ENCODE data around the gene ZNF84.

The ZNF84 gene

GRCh38 chr12:133081159-133081780 lies 44.0 kb downstream of the ZNF84 start:
- peaks cover 2% of the 10 kb centered on the region for H3K4me1 ChIP-seq (ENCODE audit: insufficient read depth, insufficient read length)
- H3K36me3 ChIP-seq (ENCODE audit: insufficient read depth, insufficient read length, low read length): peaks cover 48% of the 10 kb centered on the region
- no peak for TF ChIP-seq SUZ12 (IDR thresholded peaks at IDR 0.05; ENCODE audit: extremely low read depth, insufficient read depth, insufficient read length)
- TF ChIP-seq ZNF274 (IDR thresholded peaks at IDR 0.05; ENCODE audit: low read depth, low read length): no peak
- TF ChIP-seq YY1 (IDR thresholded peaks at IDR 0.05; ENCODE audit: insufficient read depth, insufficient read length): no peak
- H3K9ac ChIP-seq (ENCODE audit: insufficient read length, low read depth): peak overlapping the region; percentile 82
- H3K9me3 ChIP-seq (ENCODE audit: insufficient read depth, low read length): peaks cover 66% of the 10 kb centered on the region
- H3K27me3 ChIP-seq (ENCODE audit: insufficient read depth, insufficient read length): no peaks in the 10 kb centered on the region
- no peak for DNase-seq (ENCODE audit: low read depth, low spot score)
- peak overlapping the region; percentile 82 for H3K4me3 ChIP-seq (ENCODE audit: insufficient read length, low read depth)

- TF ChIP-seq SUZ12 (IDR thresholded peaks at IDR 0.05; ENCODE audit: extremely low read depth, insufficient read depth, insufficient read length): no peak
- no peak for TF ChIP-seq YY1 (IDR thresholded peaks at IDR 0.05; ENCODE audit: insufficient read depth, insufficient read length)
- TF ChIP-seq ZNF274 (IDR thresholded peaks at IDR 0.05; ENCODE audit: low read depth, low read length): no peak
- Histone ChIP-seq H3K4me1 (ENCODE audit: insufficient read depth, insufficient read length) (peaks cover 2% of the 10 kb centered on the region), H3K9ac (ENCODE audit: insufficient read length, low read depth) (no peak overlapping the region), H3K27me3 (ENCODE audit: insufficient read depth, insufficient read length) (no peaks in the 10 kb centered on the region), H3K9me3 (ENCODE audit: insufficient read depth, low read length) (peaks cover 64% of the 10 kb centered on the region), H3K36me3 (ENCODE audit: insufficient read depth, insufficient read length, low read length) (peaks cover 66% of the 10 kb centered on the region), H3K4me3 (ENCODE audit: insufficient read length, low read depth) (no peak overlapping the region)
- no peak for DNase-seq (ENCODE audit: low read depth, low spot score)
Measured at GRCh38 chr12:133083345-133083744, 46.0 kb downstream of the ZNF84 start.

GRCh38 chr12:133105620-133106019 lies 68.3 kb downstream of the ZNF84 start:
- Histone ChIP-seq H3K9me3 (ENCODE audit: insufficient read depth, low read length) (peaks cover 100% of the 10 kb centered on the region), H3K9ac (ENCODE audit: insufficient read length, low read depth) (no peak overlapping the region), H3K4me1 (ENCODE audit: insufficient read depth, insufficient read length) (no peaks in the 10 kb centered on the region), H3K27me3 (ENCODE audit: insufficient read depth, insufficient read length) (no peaks in the 10 kb centered on the region), H3K36me3 (ENCODE audit: insufficient read depth, insufficient read length, low read length) (peaks cover 64% of the 10 kb centered on the region), H3K4me3 (ENCODE audit: insufficient read length, low read depth) (no peak overlapping the region)
- no peak for DNase-seq (ENCODE audit: low read depth, low spot score)
- TF ChIP-seq SUZ12 (IDR thresholded peaks at IDR 0.05; ENCODE audit: extremely low read depth, insufficient read depth, insufficient read length) (no peak), ZNF274 (IDR thresholded peaks at IDR 0.05; ENCODE audit: low read depth, low read length) (no peak), YY1 (IDR thresholded peaks at IDR 0.05; ENCODE audit: insufficient read depth, insufficient read length) (no peak)

- H3K4me1 ChIP-seq (ENCODE audit: insufficient read depth, insufficient read length): no peaks in the 10 kb centered on the region
- H3K27me3 ChIP-seq (ENCODE audit: insufficient read depth, insufficient read length): no peaks in the 10 kb centered on the region
- H3K9me3 ChIP-seq (ENCODE audit: insufficient read depth, low read length): peaks cover 100% of the 10 kb centered on the region
- TF ChIP-seq ZNF274 (IDR thresholded peaks at IDR 0.05; ENCODE audit: low read depth, low read length) (peak; percentile 98), YY1 (IDR thresholded peaks at IDR 0.05; ENCODE audit: insufficient read depth, insufficient read length) (no peak), SUZ12 (IDR thresholded peaks at IDR 0.05; ENCODE audit: extremely low read depth, insufficient read depth, insufficient read length) (no peak)
- no peak overlapping the region for H3K4me3 ChIP-seq (ENCODE audit: insufficient read length, low read depth)
- no peak overlapping the region for H3K9ac ChIP-seq (ENCODE audit: insufficient read length, low read depth)
- peaks cover 58% of the 10 kb centered on the region for H3K36me3 ChIP-seq (ENCODE audit: insufficient read depth, insufficient read length, low read length)
- DNase-seq (ENCODE audit: low read depth, low spot score): no peak
Measured at GRCh38 chr12:133106253-133106652, 68.9 kb downstream of the ZNF84 start.

- DNase-seq (ENCODE audit: low read depth, low spot score): no peak
- H3K4me1 ChIP-seq (ENCODE audit: insufficient read depth, insufficient read length): no peaks in the 10 kb centered on the region
- peaks cover 50% of the 10 kb centered on the region for H3K36me3 ChIP-seq (ENCODE audit: insufficient read depth, insufficient read length, low read length)
- no peaks in the 10 kb centered on the region for H3K27me3 ChIP-seq (ENCODE audit: insufficient read depth, insufficient read length)
- peaks cover 100% of the 10 kb centered on the region for H3K9me3 ChIP-seq (ENCODE audit: insufficient read depth, low read length)
- H3K4me3 ChIP-seq (ENCODE audit: insufficient read length, low read depth): no peak overlapping the region
- no peak overlapping the region for H3K9ac ChIP-seq (ENCODE audit: insufficient read length, low read depth)
- TF ChIP-seq SUZ12 (IDR thresholded peaks at IDR 0.05; ENCODE audit: extremely low read depth, insufficient read depth, insufficient read length) (no peak), ZNF274 (IDR thresholded peaks at IDR 0.05; ENCODE audit: low read depth, low read length) (no peak), YY1 (IDR thresholded peaks at IDR 0.05; ENCODE audit: insufficient read depth, insufficient read length) (no peak)
Measured at GRCh38 chr12:133107121-133107520, 69.8 kb downstream of the ZNF84 start.

- TF ChIP-seq ZNF274 (IDR thresholded peaks at IDR 0.05; ENCODE audit: low read depth, low read length) (no peak), SUZ12 (IDR thresholded peaks at IDR 0.05; ENCODE audit: extremely low read depth, insufficient read depth, insufficient read length) (no peak), YY1 (IDR thresholded peaks at IDR 0.05; ENCODE audit: insufficient read depth, insufficient read length) (no peak)
- Histone ChIP-seq H3K9me3 (ENCODE audit: insufficient read depth, low read length) (peaks cover 97% of the 10 kb centered on the region), H3K36me3 (ENCODE audit: insufficient read depth, insufficient read length, low read length) (peaks cover 44% of the 10 kb centered on the region), H3K4me1 (ENCODE audit: insufficient read depth, insufficient read length) (no peaks in the 10 kb centered on the region), H3K9ac (ENCODE audit: insufficient read length, low read depth) (no peak overlapping the region), H3K27me3 (ENCODE audit: insufficient read depth, insufficient read length) (no peaks in the 10 kb centered on the region), H3K4me3 (ENCODE audit: insufficient read length, low read depth) (no peak overlapping the region)
- DNase-seq (ENCODE audit: low read depth, low spot score): no peak
Measured at GRCh38 chr12:133108150-133108549, 70.8 kb downstream of the ZNF84 start.
